Measurements from ENCODE around the gene PID1. TPM values are rescaled to one million over a fixed set of nuclear protein-coding genes. Genes with fewer than 3 reads are reported as not detected.

The PID1 gene
- total RNA-seq, 1 donor from 2014 or later, result 0.91 TPM

DNA sequence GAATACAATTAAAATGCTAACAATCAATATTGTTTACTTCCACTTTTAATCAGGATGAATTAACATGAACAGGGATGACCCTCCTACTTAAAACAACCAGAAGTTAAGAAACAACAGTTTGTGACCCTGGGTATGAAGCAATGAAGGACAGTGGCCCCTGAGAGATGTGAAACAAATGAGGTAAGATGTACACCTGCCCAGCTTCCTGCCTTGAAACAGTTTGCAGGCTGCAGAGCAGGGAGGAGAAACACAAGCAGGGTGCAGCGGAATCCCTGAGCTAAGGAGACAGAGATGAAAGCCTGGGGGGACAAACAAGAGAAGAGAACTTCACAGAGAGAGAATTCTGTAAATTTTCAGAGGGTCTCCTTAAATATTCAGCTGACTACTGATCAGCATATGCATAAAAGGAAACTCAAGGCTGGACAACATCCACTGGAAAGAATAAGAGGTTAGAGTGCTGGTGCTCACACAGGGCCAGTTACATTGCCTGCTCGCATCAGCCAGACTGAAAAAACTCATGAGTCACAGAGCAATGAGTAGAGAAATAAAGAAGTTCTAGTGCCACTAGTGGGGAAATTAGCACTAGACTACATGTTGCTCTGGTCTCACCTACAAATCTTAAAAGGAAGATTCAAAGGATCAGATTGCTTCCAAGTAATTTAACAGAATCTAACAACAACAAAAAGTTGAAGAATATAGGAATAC, 106.4 kb downstream of the PID1 start:
- H3K27ac Mint-ChIP-seq (ENCODE audit: unreplicated experiment), result no peak overlapping the region
- peaks cover 3% of the 10 kb centered on the region for H3K4me1 Mint-ChIP-seq
- TF ChIP-seq, protein P1, sequence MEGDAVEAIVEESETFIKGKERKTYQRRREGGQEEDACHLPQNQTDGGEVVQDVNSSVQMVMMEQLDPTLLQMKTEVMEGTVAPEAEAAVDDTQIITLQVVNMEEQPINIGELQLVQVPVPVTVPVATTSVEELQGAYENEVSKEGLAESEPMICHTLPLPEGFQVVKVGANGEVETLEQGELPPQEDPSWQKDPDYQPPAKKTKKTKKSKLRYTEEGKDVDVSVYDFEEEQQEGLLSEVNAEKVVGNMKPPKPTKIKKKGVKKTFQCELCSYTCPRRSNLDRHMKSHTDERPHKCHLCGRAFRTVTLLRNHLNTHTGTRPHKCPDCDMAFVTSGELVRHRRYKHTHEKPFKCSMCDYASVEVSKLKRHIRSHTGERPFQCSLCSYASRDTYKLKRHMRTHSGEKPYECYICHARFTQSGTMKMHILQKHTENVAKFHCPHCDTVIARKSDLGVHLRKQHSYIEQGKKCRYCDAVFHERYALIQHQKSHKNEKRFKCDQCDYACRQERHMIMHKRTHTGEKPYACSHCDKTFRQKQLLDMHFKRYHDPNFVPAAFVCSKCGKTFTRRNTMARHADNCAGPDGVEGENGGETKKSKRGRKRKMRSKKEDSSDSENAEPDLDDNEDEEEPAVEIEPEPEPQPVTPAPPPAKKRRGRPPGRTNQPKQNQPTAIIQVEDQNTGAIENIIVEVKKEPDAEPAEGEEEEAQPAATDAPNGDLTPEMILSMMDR (conservative IDR thresholded peaks at IDR 0.05), result no peak
- H3K27me3 Mint-ChIP-seq (ENCODE audit: low read depth), result peaks cover 2% of the 10 kb centered on the region
- H3K4me3 Mint-ChIP-seq, result no peak overlapping the region
- H3K36me3 Mint-ChIP-seq (ENCODE audit: low read depth), result no peaks in the 10 kb centered on the region
- DNase-seq (ENCODE audit: low read depth, low spot score), result no peak
- H3K9me3 Mint-ChIP-seq, result no peaks in the 10 kb centered on the region

DNA sequence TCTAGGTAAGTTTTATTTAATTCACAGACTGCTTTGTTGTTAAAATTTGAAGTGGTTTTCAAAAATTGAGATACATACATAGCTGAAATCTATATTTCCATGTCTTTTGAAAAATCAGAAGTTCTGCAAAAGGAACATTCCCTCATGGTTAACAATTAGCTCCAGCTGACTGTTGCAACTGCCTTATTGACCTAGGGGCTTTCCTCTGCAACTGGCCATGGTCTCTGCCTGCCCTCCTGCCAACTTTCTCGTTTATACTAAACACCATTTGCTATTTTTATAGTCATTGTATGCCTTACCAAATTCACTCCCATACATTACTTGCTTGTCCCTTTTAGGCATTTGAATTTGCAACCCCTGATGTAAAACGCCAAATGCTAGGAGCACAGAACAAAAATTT, 107.2 kb downstream of the PID1 start:
- peaks cover 2% of the 10 kb centered on the region for H3K27me3 Mint-ChIP-seq (ENCODE audit: low read depth)
- H3K9me3 Mint-ChIP-seq, result no peaks in the 10 kb centered on the region
- TF ChIP-seq, protein P1 (conservative IDR thresholded peaks at IDR 0.05), result no peak
- no peak overlapping the region for H3K27ac Mint-ChIP-seq (ENCODE audit: unreplicated experiment)
- H3K36me3 Mint-ChIP-seq (ENCODE audit: low read depth), result no peaks in the 10 kb centered on the region
- peaks cover 3% of the 10 kb centered on the region for H3K4me1 Mint-ChIP-seq
- DNase-seq (ENCODE audit: low read depth, low spot score), result no peak
- H3K4me3 Mint-ChIP-seq, result no peak overlapping the region

DNA sequence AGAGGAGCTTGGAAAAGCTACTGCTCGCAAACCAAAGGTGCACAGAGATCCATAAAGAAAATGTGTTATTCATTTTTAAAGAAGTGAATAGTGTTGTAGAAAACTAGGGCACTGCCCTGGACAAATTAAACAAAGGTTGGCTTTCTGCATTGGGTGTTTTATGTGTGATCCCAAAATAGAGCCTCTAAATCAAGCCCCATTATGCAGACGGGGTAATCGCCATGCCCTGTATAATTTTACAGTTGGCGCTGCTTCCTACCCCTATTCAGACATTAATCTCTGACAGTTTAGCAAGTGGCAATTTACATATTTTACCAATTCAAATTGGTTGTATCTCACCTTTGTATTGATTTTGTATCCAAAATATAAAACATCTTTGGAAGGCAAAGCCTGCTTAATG, 109.1 kb downstream of the PID1 start:
- Mint-ChIP-seq H3K36me3 (ENCODE audit: low read depth) (no peaks in the 10 kb centered on the region), H3K27me3 (ENCODE audit: low read depth) (no peaks in the 10 kb centered on the region), H3K4me1 (peaks cover 3% of the 10 kb centered on the region), H3K27ac (ENCODE audit: unreplicated experiment) (no peak overlapping the region), H3K4me3 (no peak overlapping the region), H3K9me3 (peaks cover 3% of the 10 kb centered on the region)
- DNase-seq (ENCODE audit: low read depth, low spot score), result no peak
- TF ChIP-seq, protein P1 (conservative IDR thresholded peaks at IDR 0.05), result no peak

DNA sequence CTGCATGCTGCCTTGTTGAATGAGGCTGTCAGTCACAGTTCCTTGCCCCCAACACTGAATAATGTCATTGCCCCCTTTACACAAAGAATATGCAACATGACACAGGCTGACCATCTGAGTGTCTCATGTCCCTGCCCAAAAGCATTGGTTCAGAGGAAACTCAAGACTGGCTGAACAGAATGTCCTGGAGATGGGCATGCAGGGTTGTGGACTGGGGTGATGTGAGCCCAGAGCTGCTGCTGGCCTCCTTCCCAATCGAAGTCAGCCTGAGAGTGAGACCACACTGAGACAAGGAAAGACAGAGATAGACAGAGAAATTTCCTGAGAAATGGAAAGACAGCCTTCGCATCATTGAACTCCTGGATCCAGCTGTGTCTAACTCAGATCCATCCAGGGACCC, 110.1 kb downstream of the PID1 start:
- Mint-ChIP-seq H3K4me1 (peaks cover 3% of the 10 kb centered on the region), H3K9me3 (peaks cover 3% of the 10 kb centered on the region), H3K27me3 (ENCODE audit: low read depth) (no peaks in the 10 kb centered on the region), H3K4me3 (no peak overlapping the region), H3K36me3 (ENCODE audit: low read depth) (no peaks in the 10 kb centered on the region), H3K27ac (ENCODE audit: unreplicated experiment) (no peak overlapping the region)
- TF ChIP-seq, protein P1 (conservative IDR thresholded peaks at IDR 0.05), result no peak
- no peak for DNase-seq (ENCODE audit: low read depth, low spot score)

DNA sequence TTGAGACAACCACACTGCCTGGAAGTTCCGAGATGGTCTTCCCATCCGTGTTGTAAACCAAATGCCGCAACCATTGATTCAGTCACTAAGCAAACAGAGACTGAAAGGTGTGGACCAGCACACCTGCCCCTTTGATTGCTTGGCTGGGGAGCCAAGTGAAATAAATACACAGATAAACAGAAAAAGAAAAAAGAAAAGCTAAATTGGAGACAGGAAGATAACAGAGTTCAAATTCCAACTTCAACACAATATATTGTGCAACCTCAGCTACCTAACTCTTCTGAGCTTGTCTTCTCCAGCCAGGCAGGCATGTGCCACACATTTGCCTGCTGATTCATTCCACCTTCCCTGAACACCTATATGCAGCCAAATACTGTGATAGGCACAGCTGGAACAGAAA, 110.9 kb downstream of the PID1 start:
- H3K27ac Mint-ChIP-seq (ENCODE audit: unreplicated experiment), result no peak overlapping the region
- no peaks in the 10 kb centered on the region for H3K27me3 Mint-ChIP-seq (ENCODE audit: low read depth)
- no peak overlapping the region for H3K4me3 Mint-ChIP-seq
- H3K9me3 Mint-ChIP-seq, result peaks cover 3% of the 10 kb centered on the region
- H3K4me1 Mint-ChIP-seq, result peaks cover 3% of the 10 kb centered on the region
- H3K36me3 Mint-ChIP-seq (ENCODE audit: low read depth), result no peaks in the 10 kb centered on the region
- TF ChIP-seq, protein P1 (conservative IDR thresholded peaks at IDR 0.05), result no peak
- DNase-seq (ENCODE audit: low read depth, low spot score), result no peak
